Measurements from ENCODE around the gene AOPEP. TPM values are rescaled to one million over a fixed set of nuclear protein-coding genes. Genes with fewer than 3 reads are reported as not detected.

Gene AOPEP
- total and polyA plus RNA-seq, 9 of the 15 experiments (the other 6 are each of a cell fraction or from before 2014, with no cell fraction given) = 4.5 to 19.3 (median 13.5) TPM

DNA sequence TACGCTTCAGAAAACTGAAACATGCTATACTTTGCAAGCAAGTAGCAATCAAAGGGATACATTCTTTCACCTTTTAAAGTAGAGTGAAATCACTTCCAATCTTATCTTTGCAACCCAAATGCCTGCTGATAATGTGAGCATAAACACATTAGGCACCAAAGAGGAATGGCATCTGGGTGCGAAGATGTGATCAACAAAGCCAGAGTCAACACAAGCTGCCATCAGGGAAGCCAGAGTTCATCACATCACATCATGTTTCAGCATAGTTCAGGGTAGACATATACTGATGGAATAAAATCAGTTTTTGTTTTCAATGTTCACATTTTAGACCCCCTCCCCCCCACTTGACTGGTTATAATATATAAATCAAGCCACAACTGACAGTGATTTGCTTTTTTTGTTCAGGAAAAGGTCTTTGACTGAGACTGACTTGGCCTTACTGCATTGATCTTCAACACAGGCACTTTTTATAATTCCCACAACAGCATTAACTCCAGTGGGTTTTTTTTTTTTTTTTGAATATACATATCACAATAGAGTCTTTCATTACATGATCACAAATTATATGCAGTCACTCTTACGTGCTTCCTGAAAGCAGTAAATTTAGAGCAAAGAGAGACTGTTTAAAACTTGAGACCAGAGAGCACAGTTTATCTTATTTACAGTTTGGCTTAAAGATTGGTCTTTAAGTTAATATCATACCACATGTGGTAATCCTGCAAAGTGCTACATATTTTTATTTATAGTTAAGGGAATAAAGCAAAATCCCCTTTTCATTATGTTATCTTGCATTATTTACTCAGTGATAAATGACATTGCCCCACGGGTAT lies 20.3 kb downstream of the AOPEP start:
- DNase-seq (ENCODE audit: extremely low read depth in 1 of 4, low spot score in 3 of 4) = no peak
- in situ Hi-C loops (cut with MboI) (no loop called here), intact Hi-C loops (cut with micrococcal nuclease) (no loop called here)
- no peak overlapping the region for H3K4me2 ChIP-seq (ENCODE audit: insufficient read depth, low read length)
- no peaks in the 10 kb centered on the region for H3K9me1 ChIP-seq (ENCODE audit: control insufficient read depth, insufficient read depth, low read length)
- H3K27ac ChIP-seq (ENCODE audit: extremely low read depth, low read depth, low read length) = no peak overlapping the region
- no peak overlapping the region for H2AFZ ChIP-seq (ENCODE audit: low read depth, low read length)
- no peaks in the 10 kb centered on the region for H3K79me2 ChIP-seq (ENCODE audit: control insufficient read depth, insufficient read depth, low read length)
- no peak for FAIRE-seq
- peaks cover 3% of the 10 kb centered on the region; the same call in 1 of the 2 replicates for H3K9me3 ChIP-seq (replicated peaks; ENCODE audit: control insufficient read depth, insufficient read depth, low read depth, low read length)
- ChIA-PET CTCF (ENCODE audit: low intra/inter-chr PET ratio) (interaction anchor here (0.7 kb wide), 1 partner anchor 13 kb away, joined by 3 read pairs; no protein-coding TSS in a partner anchor), POLR2A (interaction anchor here (0.6 kb wide), 1 partner anchor 292 kb away, joined by 3 read pairs; no protein-coding TSS in a partner anchor)
- no peak overlapping the region for H3K9ac ChIP-seq (ENCODE audit: insufficient read depth in 1 of 2, low read depth in 2 of 2, low read length in 2 of 2)
- no peak for ATAC-seq
- TF ChIP-seq TCFL5 (CRISPR knock-in tag; conservative IDR thresholded peaks at IDR 0.05) (no peak), GTF2F1 (IDR thresholded peaks at IDR 0.05; ENCODE audit: low read depth, low read length) (no peak)
- no TSS peak for BruUV-seq (replicated peaks)
- H4K20me1 ChIP-seq (replicated peaks; ENCODE audit: control insufficient read depth, insufficient read depth, low read length) = no peaks in the 10 kb centered on the region
- H3K27me3 ChIP-seq (ENCODE audit: control insufficient read depth in 2 of 2, insufficient read depth in 2 of 2, low read length in 2 of 2) = no peaks in the 10 kb centered on the region
- no peak overlapping the region for H3K4me3 ChIP-seq
- WGBS (ENCODE audit: insufficient coverage, low coverage, missing lambda C conversion rate) = 55% methylated on average over 4 of the region's 4 CpGs
- H3K4me1 ChIP-seq (replicated peaks in 1 of 2; ENCODE audit: control insufficient read depth in 2 of 2, insufficient read depth in 2 of 2, low read length in 2 of 2) = no peaks in the 10 kb centered on the region
- H3K36me3 ChIP-seq (ENCODE audit: control insufficient read depth, insufficient read depth, low read length) = no peaks in the 10 kb centered on the region

DNA sequence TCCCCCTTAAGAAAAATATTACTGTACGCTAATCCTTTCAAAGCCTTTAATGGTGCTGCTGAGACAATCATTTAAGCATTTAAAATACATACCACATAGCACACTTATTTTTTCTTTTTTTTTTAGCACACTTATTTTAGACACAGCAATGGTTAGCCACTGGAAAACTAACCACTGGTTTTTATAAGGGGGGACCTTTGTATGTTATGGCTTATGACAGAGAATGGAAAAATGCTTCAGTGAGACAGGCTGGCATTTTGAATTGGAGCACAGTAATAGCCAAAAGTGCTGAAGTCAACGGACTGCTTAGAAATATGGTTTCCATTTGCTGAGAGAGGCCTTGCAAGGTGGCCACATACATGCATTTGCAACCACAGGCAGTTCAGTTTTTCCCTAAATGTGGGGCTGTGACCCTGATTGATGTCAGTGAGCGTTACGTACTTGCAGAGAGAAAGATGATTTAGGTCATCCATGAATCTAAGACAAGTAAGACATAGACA lies 28.5 kb downstream of the AOPEP start:
- WGBS (ENCODE audit: insufficient coverage, low coverage, missing lambda C conversion rate) = 44% methylated on average over 4 of the region's 4 CpGs

More for the DNA sequence above, 28.5 kb downstream of the AOPEP start:
- Histone ChIP-seq H3K27ac (ENCODE audit: extremely low read depth, low read depth, low read length) (no peak overlapping the region), H2AFZ (ENCODE audit: low read depth, low read length) (no peak overlapping the region), H3K36me3 (ENCODE audit: control insufficient read depth, insufficient read depth, low read length) (no peaks in the 10 kb centered on the region; the same call in 1 of the 3 replicates), H3K4me3 (no peak overlapping the region), H3K9me3 (replicated peaks; ENCODE audit: control insufficient read depth, insufficient read depth, low read depth, low read length) (no peaks in the 10 kb centered on the region), H3K79me2 (ENCODE audit: control insufficient read depth, insufficient read depth, low read length) (no peaks in the 10 kb centered on the region), H4K20me1 (replicated peaks; ENCODE audit: control insufficient read depth, insufficient read depth, low read length) (peaks cover 11% of the 10 kb centered on the region), H3K9ac (ENCODE audit: insufficient read depth in 1 of 2, low read depth in 2 of 2, low read length in 2 of 2) (no peak overlapping the region), H3K4me1 (replicated peaks in 1 of 2; ENCODE audit: control insufficient read depth in 2 of 2, insufficient read depth in 2 of 2, low read length in 2 of 2) (peaks cover 0 to 6% of the 10 kb centered on the region in 2 experiments; a peak in 1 of 5 replicates), H3K4me2 (ENCODE audit: insufficient read depth, low read length) (no peak overlapping the region), H3K9me1 (ENCODE audit: control insufficient read depth, insufficient read depth, low read length) (no peaks in the 10 kb centered on the region), H3K27me3 (ENCODE audit: control insufficient read depth in 2 of 2, insufficient read depth in 2 of 2, low read length in 2 of 2) (no peaks in the 10 kb centered on the region)
- DNase-seq (ENCODE audit: extremely low read depth in 1 of 4, low spot score in 3 of 4) = no peak
- ChIA-PET POLR2A (interaction anchor here (0.8 to 1.2 kb wide), 2 partner anchors 14 to 17 kb away, joined by 4 read pairs; no protein-coding TSS in a partner anchor), CTCF (ENCODE audit: low intra/inter-chr PET ratio) (no interaction called here)
- no peak for FAIRE-seq
- intact Hi-C loops (cut with micrococcal nuclease) (no loop called here), in situ Hi-C loops (cut with MboI) (no loop called here)
- TF ChIP-seq SUPT5H (IDR thresholded peaks at IDR 0.05) = no peak
- no peak for ATAC-seq
- no TSS peak for BruUV-seq (replicated peaks)

Data from K562 (cell line).